K562 (cell line): ENCODE data around the gene DPM1. TPM values are rescaled to one million over a fixed set of nuclear protein-coding genes. Genes with fewer than 3 reads are reported as not detected.

ENCODE experiments used
- ATAC-seq: fragments of 200-7000 bp; cut with Tn5 transposase; 3 replicates; pipeline ENCODE4 v1.9.1; 2020; ENCODE audit warnings: moderate library complexity
- BruUV-seq: library from RNA; stranded (reverse); fragments of 400-500 nt; replicated peaks from 2 replicates; lab custom pipeline; 2021; lab: Mats Ljungman, UMichigan
- CTCF ChIA-PET: fragments of 300-600 bp; formaldehyde crosslinking; extraction: SDS; loops from one replicate; lab custom pipeline; 2021; ENCODE audit warnings: low intra/inter-chr PET ratio; lab: Yijun Ruan, JAX
- POLR2A ChIA-PET: fragments of 300-600, 350-650 bp; sonication (Branson Sonifier 250); formaldehyde crosslinking; extraction: SDS; loops from one replicate; lab custom pipeline; 2021; ENCODE audit warnings: antibody characterized with exemption, inconsistent platforms; lab: Yijun Ruan, JAX
- DNase-seq, 4 experiments: peaks; one replicate each; pipeline versions ENCODE4 v3.0.0 to v3.0.0-alpha.2; 2011 to 2018; ENCODE audit warnings: low spot score in 3 of 4, mixed read lengths in 3 of 4; ENCODE audit errors: extremely low read depth in 1 of 4
- FAIRE-seq: peaks from 2 replicates; lab custom pipeline; 2011; peaks lifted over from hg19 to GRCh38; lab: Jason Lieb, UNC
- H2AFZ ChIP-seq: 2 replicates; pipeline ENCODE4 v1.6.0; 2011; ENCODE audit warnings: low read depth, low read length, control low read depth, inconsistent platforms
- H3K27ac ChIP-seq: fragments of 200-600 bp; 3 replicates; pipeline ENCODE4 v1.8.0; 2011; ENCODE audit warnings: low read depth, mild to moderate bottlenecking, control low read depth, inconsistent platforms, low read length, moderate library complexity, mixed read lengths; ENCODE audit errors: extremely low read depth
- H3K27me3 ChIP-seq, 2 experiments: fragments of 300-600 bp in 1 of 2; 2 replicates in 1 of 2; 3 replicates in 1 of 2; pipeline versions ENCODE4 v1.6.0 to v1.8.0; 2011; ENCODE audit warnings: inconsistent platforms in 2 of 2, low read length in 2 of 2, mild to moderate bottlenecking in 1 of 2, mixed read lengths in 1 of 2, moderate library complexity in 1 of 2; ENCODE audit not compliant: control insufficient read depth in 2 of 2, insufficient read depth in 2 of 2
- H3K36me3 ChIP-seq: fragments of 300-600 bp; 3 replicates; pipeline ENCODE4 v1.8.0; 2011; ENCODE audit warnings: mild to moderate bottlenecking, low read length, inconsistent platforms; ENCODE audit not compliant: control insufficient read depth, insufficient read depth
- H3K4me1 ChIP-seq, 2 experiments: fragments of 200-600 bp in 1 of 2; replicated peaks in 1 of 2; 2 replicates in 1 of 2; 3 replicates in 1 of 2; pipeline versions ENCODE4 v1.5.1 to v1.8.0; 2011; ENCODE audit warnings: inconsistent platforms in 2 of 2, low read length in 2 of 2, mild to moderate bottlenecking in 1 of 2, mixed read lengths in 1 of 2, moderate library complexity in 1 of 2; ENCODE audit not compliant: control insufficient read depth in 2 of 2, insufficient read depth in 2 of 2
- H3K4me2 ChIP-seq: 2 replicates; pipeline ENCODE4 v1.6.1; 2011; ENCODE audit warnings: low read length, control low read depth, inconsistent platforms, mixed read lengths; ENCODE audit not compliant: insufficient read depth
- H3K4me3 ChIP-seq: fragments of 200-600 bp; sonication (generic), shearing (Covaris generic); 2 replicates; pipeline ENCODE4 v1.5.1; 2016; ENCODE audit warnings: control low read depth, inconsistent platforms
- H3K79me2 ChIP-seq: fragments of 200-600 bp; 3 replicates; pipeline ENCODE4 v1.8.0; 2011; ENCODE audit warnings: low read length, inconsistent platforms; ENCODE audit not compliant: control insufficient read depth, insufficient read depth
- H3K9ac ChIP-seq, 2 experiments: 2 replicates each; pipeline versions ENCODE4 v1.6.0 to v1.6.1; 2011; ENCODE audit warnings: low read depth in 2 of 2, low read length in 2 of 2, control low read depth in 1 of 2, inconsistent platforms in 1 of 2, mild to moderate bottlenecking in 1 of 2, mixed read lengths in 1 of 2; ENCODE audit not compliant: insufficient read depth in 1 of 2
- H3K9me1 ChIP-seq: one replicate; pipeline ENCODE4 v1.6.0; 2011; ENCODE audit warnings: inconsistent platforms, mild to moderate bottlenecking, low read length, moderate library complexity; ENCODE audit not compliant: control insufficient read depth, insufficient read depth
- H3K9me3 ChIP-seq: replicated peaks from 2 replicates; pipeline ENCODE4 v1.5.1; 2011; ENCODE audit warnings: low read depth, low read length, inconsistent platforms; ENCODE audit not compliant: control insufficient read depth, insufficient read depth
- H4K20me1 ChIP-seq: replicated peaks from 2 replicates; pipeline ENCODE4 v1.6.1; 2011; ENCODE audit warnings: low read length, inconsistent platforms, mixed read lengths; ENCODE audit not compliant: control insufficient read depth, insufficient read depth
- ATF2 ChIP-seq: sonication (generic); formaldehyde crosslinking; IDR thresholded peaks from 2 replicates; pipeline ENCODE4 v1.8.1; 2022; ENCODE audit warnings: missing genetic modification reagents
- ATF7 ChIP-seq: fragments of 450-650 bp; IDR thresholded peaks from 2 replicates; pipeline ENCODE4 v1.7.1; 2014; ENCODE audit warnings: mild to moderate bottlenecking, moderate library complexity
- ELF1 ChIP-seq: fragments of 200-800 bp; sonication (Bioruptor generic); IDR thresholded peaks from 2 replicates; pipeline ENCODE4 v1.6.1; 2016; ENCODE audit warnings: missing genetic modification characterization, missing compliant biosample characterization
- EWSR1 ChIP-seq: fragments of 450-650 bp; IDR thresholded peaks from 2 replicates; pipeline ENCODE4 v1.6.1; 2018; ENCODE audit warnings: borderline replicate concordance, mild to moderate bottlenecking, low read depth, moderate library complexity; ENCODE audit not compliant: partially characterized antibody
- FOXA1 ChIP-seq: fragments of 450-650 bp; IDR thresholded peaks from 2 replicates; pipeline ENCODE4 v1.6.1; 2016; ENCODE audit warnings: mild to moderate bottlenecking, borderline replicate concordance
- GTF2A2 ChIP-seq: IDR thresholded peaks from 2 replicates; pipeline ENCODE4 v1.6.1; 2016; ENCODE audit warnings: mild to moderate bottlenecking, missing genetic modification characterization, missing compliant biosample characterization
- MAZ ChIP-seq, 2 experiments: fragments of 450-650 bp in 1 of 2; sonication (generic) in 1 of 2; formaldehyde crosslinking; IDR thresholded peaks in 1 of 2; conservative IDR thresholded peaks in 1 of 2; 2 replicates each; pipeline versions ENCODE4 v1.4.0 to v1.5.0; 2020; ENCODE audit warnings: mild to moderate bottlenecking in 1 of 2, missing genetic modification reagents in 1 of 2
- MTA1 ChIP-seq: fragments of 450-650 bp; IDR thresholded peaks from 2 replicates; pipeline ENCODE4 v1.6.1; 2017; ENCODE audit warnings: borderline replicate concordance
- NBN ChIP-seq: fragments of 450-650 bp; IDR thresholded peaks from 2 replicates; pipeline ENCODE4 v1.6.1; 2016; ENCODE audit warnings: low read depth, mild to moderate bottlenecking
- POLR2B ChIP-seq: fragments of 450-650 bp; IDR thresholded peaks from 2 replicates; pipeline ENCODE4 v1.6.1; 2018; ENCODE audit warnings: low read depth; ENCODE audit not compliant: partially characterized antibody
- RB1 ChIP-seq: fragments of 450-650 bp; IDR thresholded peaks from 2 replicates; pipeline ENCODE4 v1.6.1; 2017; ENCODE audit warnings: low read depth, mild to moderate bottlenecking
- SAFB ChIP-seq: fragments of 200-400 bp; formaldehyde crosslinking; IDR thresholded peaks from 2 replicates; pipeline ENCODE4 v1.6.1; 2017; ENCODE audit warnings: low read depth, low read length, borderline replicate concordance
- ZFP1 ChIP-seq: fragments of 450-650 bp; formaldehyde crosslinking; IDR thresholded peaks from 2 replicates; pipeline ENCODE4 v1.4.0; 2020; ENCODE audit warnings: mild to moderate bottlenecking, mixed read lengths
- ZNF121 ChIP-seq: sonication (generic); formaldehyde crosslinking; conservative IDR thresholded peaks from 2 replicates; pipeline ENCODE4 v1.8.0; 2022; ENCODE audit warnings: missing genetic modification reagents
- ZNF449 ChIP-seq: fragments of 250-450 bp; sonication (Bioruptor Pico); IDR thresholded peaks from 2 replicates; pipeline ENCODE4 v1.8.0; 2022; ENCODE audit warnings: moderate library complexity, mild to moderate bottlenecking, inconsistent platforms
- WGBS: fragments of 100-300 bp; shearing (Covaris generic); methylation state at CpG from one replicate; pipeline ENCODE4 v1.1.6; 2016; ENCODE audit warnings: low coverage, mixed read lengths; ENCODE audit not compliant: insufficient coverage; ENCODE audit errors: missing lambda C conversion rate; 5-methylcytosine and 5-hydroxymethylcytosine counted together
- in situ Hi-C: fragments of 300-500 bp; cut with MboI; formaldehyde crosslinking; loops from 4 replicates; pipeline ENCODE4 v1.15.0; 2018; ENCODE audit warnings: inconsistent platforms, mixed read lengths
- intact Hi-C: fragments of 100-400 bp; cut with micrococcal nuclease; formaldehyde crosslinking; loops from 2 replicates; pipeline ENCODE4 v1.14.2; 2022
- polyA plus RNA-seq, 8 experiments: library from polyadenylated mRNA; depleted of rRNA in 4 of 8; stranded (reverse) in 5 of 8; unstranded in 3 of 8; fragments of >200 nt; fragmentation: Nextera tagmentation in 2 of 8; fragmentation: Illumina TruSeq in 1 of 8; extraction: Ambion mirVana in 2 of 8; extraction: Trizol in 1 of 8; gene quantifications; 2 replicates each; pipeline versions ENCODE4 v1.2.1 to v1.2.3, GENCODE V29; 2011 to 2014; ENCODE audit warnings: inconsistent platforms in 1 of 8, missing spikeins in 1 of 8
- total RNA-seq, 7 experiments: library from RNA; depleted of rRNA in 6 of 7; stranded (reverse); fragments of >200 nt in 6 of 7; fragmentation: Illumina TruSeq in 2 of 7; extraction: Trizol in 2 of 7; gene quantifications; 2 replicates each; pipeline versions ENCODE4 v1.2.1 to v1.2.3, GENCODE V29; 2011 to 2021; ENCODE audit warnings: low replicate concordance in 1 of 7
- TF ChIP-seq, protein P1 (sequence below), 2 experiments: fragments of 200-800 bp in 1 of 2; sonication (Bioruptor generic) in 1 of 2; sonication (generic) in 1 of 2; formaldehyde crosslinking in 1 of 2; IDR thresholded peaks in 1 of 2; conservative IDR thresholded peaks in 1 of 2; 2 replicates each; pipeline versions ENCODE4 v1.5.0 to v1.6.1; 2016 to 2020; ENCODE audit warnings: missing compliant biosample characterization in 1 of 2, missing genetic modification characterization in 1 of 2, missing genetic modification reagents in 1 of 2

Gene DPM1
- total and polyA plus RNA-seq, 9 of the 15 experiments (the other 6 are each of a cell fraction or from before 2014, with no cell fraction given) = 75.2 to 190 (median 153) TPM

- H3K4me2 ChIP-seq = no peak overlapping the region
- no peak overlapping the region for H2AFZ ChIP-seq
- no peak for FAIRE-seq
- H3K4me1 ChIP-seq = 0 out of 5 replicates have a peak, but pooled peaks cover 0 to 5% of the 10 kb centered on the region in 2 experiments
- WGBS = 5% methylated on average over 3 of the region's 3 CpGs
- H3K27me3 ChIP-seq = peaks cover 12 to 23% of the 10 kb centered on the region in 2 experiments; a peak in 4 of 5 replicates
- ATAC-seq = no peak
- no peaks in the 10 kb centered on the region for H3K9me1 ChIP-seq
- DNase-seq = no peak
- H3K36me3 ChIP-seq = no peaks in the 10 kb centered on the region
- CTCF ChIA-PET = no interaction called here
- H3K27ac ChIP-seq = no peak overlapping the region
- H3K79me2 ChIP-seq = no peaks in the 10 kb centered on the region
- H3K9me3 ChIP-seq = no peaks in the 10 kb centered on the region
- H3K4me3 ChIP-seq = no peak overlapping the region
- no peak overlapping the region for H3K9ac ChIP-seq
- no TSS peak for BruUV-seq
- TF ChIP-seq ZNF449 (CRISPR knock-in tag) (no peak), ZNF121 (CRISPR knock-in tag) (no peak), ATF2 (no peak), SAFB (no peak), RB1 (no peak), POLR2B (no peak), ATF7 (no peak), ZFP1 (CRISPR knock-in tag) (no peak), ELF1 (no peak), MTA1 (no peak), MAZ (CRISPR knock-in tag; conservative IDR thresholded peaks at IDR 0.05 in 1 of 2, IDR thresholded peaks at IDR 0.05 in 1 of 2) (no peak), GTF2A2 (tag) (no peak), NBN (no peak), FOXA1 (no peak), EWSR1 (no peak)
- TF ChIP-seq, protein P1, sequence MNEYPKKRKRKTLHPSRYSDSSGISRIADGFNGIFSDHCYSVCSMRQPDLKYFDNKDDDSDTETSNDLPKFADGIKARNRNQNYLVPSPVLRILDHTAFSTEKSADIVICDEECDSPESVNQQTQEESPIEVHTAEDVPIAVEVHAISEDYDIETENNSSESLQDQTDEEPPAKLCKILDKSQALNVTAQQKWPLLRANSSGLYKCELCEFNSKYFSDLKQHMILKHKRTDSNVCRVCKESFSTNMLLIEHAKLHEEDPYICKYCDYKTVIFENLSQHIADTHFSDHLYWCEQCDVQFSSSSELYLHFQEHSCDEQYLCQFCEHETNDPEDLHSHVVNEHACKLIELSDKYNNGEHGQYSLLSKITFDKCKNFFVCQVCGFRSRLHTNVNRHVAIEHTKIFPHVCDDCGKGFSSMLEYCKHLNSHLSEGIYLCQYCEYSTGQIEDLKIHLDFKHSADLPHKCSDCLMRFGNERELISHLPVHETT (CRISPR knock-in tag; conservative IDR thresholded peaks at IDR 0.05 in 1 of 2, IDR thresholded peaks at IDR 0.05 in 1 of 2) = no peak
- TF ChIP-seq, all 486 proteins: peak for 0
- in situ Hi-C loops = loop anchor here (25.0 kb wide), 1 partner anchor 1096 kb away; no protein-coding TSS in a partner anchor
- POLR2A ChIA-PET = interaction anchor here (0.6 to 2.0 kb wide), 3 partner anchors 10 to 912 kb away, joined by 3 to 4 read pairs (median 3); no protein-coding TSS in a partner anchor
- no peaks in the 10 kb centered on the region; the same call in 1 of the 2 replicates for H4K20me1 ChIP-seq
- intact Hi-C loops = loop anchor here (5.0 kb wide), 1 partner anchor 231 kb away; no protein-coding TSS in a partner anchor
Observed at GRCh38 chr20:50991076-50991475, 32.7 kb upstream of the DPM1 start.
